Tongue (tissue), 2 donors: ENCODE data around the gene HSPA12A. TPM values are rescaled to one million over a fixed set of nuclear protein-coding genes. Genes with fewer than 3 reads are reported as not detected.

ENCODE experiments used
- DNase-seq: peaks from one replicate; pipeline ENCODE4 v3.0.0-alpha.2; 2015
- total RNA-seq: library from RNA; depleted of rRNA; stranded (reverse); fragments of >200 nt; gene quantifications from one replicate; pipeline ENCODE4 v1.2.3, GENCODE V29; 2014

The HSPA12A gene, protein sequence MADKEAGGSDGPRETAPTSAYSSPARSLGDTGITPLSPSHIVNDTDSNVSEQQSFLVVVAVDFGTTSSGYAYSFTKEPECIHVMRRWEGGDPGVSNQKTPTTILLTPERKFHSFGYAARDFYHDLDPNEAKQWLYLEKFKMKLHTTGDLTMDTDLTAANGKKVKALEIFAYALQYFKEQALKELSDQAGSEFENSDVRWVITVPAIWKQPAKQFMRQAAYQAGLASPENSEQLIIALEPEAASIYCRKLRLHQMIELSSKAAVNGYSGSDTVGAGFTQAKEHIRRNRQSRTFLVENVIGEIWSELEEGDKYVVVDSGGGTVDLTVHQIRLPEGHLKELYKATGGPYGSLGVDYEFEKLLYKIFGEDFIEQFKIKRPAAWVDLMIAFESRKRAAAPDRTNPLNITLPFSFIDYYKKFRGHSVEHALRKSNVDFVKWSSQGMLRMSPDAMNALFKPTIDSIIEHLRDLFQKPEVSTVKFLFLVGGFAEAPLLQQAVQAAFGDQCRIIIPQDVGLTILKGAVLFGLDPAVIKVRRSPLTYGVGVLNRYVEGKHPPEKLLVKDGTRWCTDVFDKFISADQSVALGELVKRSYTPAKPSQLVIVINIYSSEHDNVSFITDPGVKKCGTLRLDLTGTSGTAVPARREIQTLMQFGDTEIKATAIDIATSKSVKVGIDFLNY
- 9.3 TPM for total RNA-seq

DNA sequence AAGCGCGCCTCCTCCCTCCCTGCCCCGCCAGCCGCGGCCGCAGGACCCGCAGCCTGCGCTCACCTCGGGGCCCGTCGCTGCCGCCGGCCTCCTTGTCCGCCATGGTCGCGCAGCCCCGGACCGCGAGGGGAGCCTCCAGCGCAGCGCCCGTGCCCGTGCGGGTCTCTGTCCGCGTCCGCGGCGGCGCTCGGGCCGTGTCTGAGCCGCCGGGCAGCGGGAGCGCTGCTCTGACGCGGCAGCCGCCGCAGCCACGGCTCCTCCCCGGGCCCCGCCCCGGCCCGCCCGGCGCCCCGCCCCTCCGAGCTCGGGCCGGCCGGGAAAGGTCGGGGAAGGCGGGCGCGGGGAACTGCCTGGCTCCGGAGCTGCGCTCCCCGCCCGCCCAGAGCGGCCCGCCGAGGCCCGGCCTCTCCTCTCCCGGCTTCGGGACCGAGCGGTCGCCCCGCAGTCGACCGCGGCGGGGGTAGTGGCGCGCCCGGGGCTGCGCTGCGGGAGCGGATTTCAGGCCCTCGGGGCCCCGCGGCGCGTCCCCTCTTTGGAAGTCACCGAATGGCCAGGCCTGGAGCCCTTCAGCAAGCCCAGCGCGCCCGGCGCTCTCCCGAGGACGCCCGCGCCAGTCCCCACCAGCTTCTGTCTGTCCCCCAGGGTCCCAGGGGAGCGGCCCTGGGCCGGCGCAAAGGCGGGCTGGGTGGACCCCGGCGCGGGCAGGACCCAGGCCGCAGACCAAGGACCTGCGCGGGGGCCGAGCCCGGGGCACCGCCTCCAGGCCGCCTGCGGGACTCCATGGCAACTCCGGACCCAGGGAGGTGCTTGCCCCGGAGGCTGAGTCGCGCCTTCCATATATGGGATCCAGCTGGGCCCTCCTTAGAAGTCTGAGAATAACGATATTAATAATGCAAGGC is at the start of gene HSPA12A:
Gene HSPA12A (minus strand): TSS at position 200 of the 899 bp plus-strand sequence. CDS start 97 bp downstream, at position 103.
- DNase-seq, result peak; percentile 85

DNA sequence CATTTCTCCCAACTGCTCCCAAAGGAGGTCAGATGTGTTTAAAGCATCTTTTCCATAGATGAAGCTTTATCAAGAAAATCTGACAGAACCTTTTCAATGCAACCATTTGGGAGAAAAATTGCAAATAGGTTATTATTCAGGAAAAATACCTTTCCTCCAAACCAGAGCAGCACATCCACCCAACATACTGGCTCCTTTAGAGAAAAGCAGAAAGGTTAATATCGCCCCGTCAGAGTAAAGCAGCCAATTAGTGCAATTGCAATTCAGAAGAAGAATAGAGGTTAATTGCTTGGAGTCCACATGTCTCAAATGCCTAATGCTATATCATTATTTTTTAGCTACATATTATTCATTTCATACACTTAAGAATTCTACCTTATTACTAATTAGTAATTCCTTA is 48.9 kb upstream of the HSPA12A start:
- DNase-seq, result no peak

DNA sequence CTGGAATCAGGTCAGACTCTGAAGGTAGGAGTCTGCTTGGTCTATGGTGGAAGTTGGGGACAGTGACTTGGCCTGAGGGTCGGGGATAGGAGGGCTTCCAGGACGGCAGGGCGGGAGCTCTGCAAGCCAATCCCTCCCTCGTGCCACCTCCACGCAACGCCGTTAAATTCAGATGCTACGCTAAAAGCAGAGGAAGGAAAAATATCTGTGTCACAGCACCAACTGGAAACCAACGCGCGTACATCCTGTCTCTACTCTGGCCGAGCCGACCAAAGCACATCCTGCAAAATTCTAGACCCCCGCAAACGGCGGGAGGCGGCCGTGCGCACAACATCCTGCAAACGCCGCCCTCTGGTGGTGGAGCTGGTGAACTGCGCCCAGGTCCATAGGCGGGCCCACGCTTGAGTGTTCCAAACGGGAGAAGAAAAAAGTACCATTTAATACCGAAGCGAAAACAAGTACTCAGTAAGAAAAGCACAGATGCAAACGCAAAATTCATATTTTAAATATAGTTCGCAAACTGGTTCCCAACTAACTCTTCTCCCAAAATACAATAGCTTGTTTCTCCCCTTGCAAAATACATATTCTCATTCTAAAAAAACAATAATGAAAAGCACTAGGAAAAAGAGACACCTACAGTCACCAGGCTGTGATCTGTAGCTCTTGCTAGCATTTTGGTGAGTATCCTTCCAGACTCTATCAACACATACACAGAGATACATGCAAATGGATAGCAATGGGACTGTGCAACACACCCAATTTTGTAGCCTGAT is 45.7 kb upstream of the HSPA12A start:
- peak; percentile 88 for DNase-seq

DNA sequence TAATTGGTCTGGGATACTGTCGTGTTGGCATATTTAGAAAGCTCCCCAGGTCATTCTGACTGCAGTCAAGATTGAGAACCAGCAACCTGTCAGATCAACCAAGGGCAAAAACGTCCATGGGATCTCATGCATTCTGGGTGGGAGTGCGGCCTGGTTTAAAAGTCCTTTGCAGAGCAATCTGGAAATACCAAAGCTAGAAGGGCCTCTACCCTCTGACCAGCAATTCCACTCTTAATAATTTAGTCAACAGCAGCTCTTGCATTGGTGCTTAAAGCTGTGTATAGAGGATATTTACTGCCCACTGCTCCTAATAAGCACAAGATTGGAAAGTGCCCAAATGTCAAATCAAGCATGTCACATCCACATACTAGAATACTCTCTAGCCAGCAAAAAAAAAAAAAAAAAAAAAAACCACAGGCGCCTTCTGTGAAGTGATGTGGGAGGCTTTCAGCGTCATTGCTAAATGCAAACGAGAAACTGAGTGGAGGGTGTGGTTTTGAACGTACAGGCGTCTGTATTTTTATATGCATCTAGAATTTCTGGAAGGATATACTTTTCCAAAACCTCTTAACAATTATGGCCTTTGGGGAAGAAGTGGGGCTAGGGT is 44.8 kb upstream of the HSPA12A start:
- DNase-seq, result no peak

DNA sequence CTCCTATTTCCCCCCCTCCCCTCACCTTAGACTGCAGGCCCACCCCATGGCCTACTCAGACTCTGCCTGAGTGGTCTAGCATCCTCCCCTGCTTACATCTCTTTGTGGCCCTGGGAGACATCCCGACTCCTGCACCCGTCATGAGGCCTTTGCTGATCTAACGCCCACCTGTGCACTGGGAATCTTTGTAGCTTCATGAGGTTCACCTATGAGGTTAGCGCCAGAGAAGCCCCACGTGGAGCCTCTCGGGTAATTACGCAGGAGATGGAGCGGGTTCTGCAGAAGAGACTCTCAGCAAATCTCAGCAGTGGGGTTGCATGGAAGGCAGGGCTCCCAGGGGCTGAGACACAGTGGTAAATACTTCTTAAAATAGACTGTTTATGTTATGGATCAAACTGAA is 43.5 kb upstream of the HSPA12A start:
- DNase-seq, result no peak

DNA sequence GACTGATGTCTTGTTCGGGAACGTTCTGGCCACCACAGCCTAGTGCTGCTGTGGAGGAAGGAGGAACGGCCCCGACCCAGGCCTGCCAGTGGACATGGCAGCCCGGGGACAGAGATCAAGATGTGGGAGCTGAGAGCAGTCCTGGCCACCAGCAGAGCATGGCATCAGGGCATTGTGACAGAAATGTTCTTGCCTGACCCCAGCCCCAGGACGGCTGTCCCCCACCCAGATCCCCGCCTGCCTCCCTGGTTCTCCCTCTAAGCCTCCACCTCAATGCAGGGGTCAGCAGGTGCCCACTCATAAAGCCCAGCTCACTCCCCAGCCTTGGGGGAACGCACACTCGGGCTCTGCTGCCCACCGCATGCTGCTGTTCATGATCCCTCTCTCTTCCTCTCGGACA is 42.9 kb upstream of the HSPA12A start:
- DNase-seq, result no peak

DNA sequence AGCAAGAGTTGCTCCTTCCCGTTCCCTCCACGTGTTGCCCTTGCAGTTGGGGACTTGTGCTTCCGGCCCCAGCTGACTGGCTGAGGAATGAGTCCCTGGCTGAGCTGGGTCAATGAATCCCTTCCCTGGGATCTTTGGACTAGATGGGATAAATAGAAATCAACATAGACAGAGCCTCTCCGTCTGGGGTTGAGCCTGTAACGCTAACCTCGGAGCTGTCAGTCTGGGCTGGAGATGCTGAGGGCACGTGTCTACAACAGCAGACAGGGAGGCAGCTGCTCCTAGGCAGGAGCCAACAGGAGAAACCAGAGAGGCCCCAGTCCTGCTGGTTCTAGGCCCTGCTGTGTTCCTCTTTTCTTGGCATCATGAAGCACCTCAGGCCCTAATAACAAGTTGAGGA is 42.3 kb upstream of the HSPA12A start:
- no peak for DNase-seq

DNA sequence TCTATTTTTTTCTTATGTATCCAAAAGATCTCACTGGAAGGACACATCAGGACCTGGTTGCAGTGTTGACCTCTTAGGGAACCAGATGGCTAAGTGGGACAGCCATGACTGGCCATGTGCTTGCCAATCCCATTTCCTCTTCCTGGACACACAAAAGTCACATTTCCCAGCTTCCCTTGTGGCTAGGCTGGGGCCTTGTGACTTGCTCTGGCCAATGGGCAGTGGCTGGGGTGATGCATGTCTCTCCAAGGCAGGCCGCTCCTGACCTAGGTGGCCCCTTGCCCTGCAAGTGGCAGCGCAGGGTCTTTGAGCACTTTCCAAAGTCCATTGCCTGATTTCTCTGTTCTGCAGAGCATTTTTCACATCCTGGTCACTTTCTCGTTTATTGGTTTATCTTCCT is 41.7 kb upstream of the HSPA12A start:
- no peak for DNase-seq

DNA sequence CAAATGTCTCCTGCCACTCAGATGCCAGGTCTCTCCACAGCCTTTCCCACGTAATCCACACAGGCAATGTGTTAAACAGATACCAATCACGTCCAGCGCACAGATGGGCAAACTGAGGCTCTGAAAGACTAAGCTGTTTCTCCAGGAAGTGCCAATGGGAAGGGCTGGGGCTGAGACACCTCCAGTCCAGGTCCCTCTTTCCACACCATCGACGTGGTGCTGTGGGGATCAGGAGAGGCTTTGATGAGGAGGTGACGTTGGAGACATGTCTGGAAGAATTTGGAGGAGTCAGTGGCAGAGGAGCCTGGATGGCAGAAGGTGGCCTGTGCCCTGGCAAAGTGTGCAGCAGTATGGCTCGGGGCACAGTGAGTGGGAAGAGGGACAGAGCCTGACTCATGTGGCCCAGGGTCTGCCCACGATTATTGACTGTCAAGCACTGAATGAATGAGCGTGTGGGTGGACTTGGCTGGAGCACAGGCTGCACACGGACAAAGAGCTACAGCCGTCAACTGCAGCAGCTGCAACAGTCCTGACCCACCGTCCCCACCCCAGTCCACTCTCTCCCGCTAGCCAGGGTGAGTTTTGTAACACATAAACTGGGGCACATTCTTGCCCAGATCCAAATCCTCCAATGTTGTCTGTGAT is 40.8 kb upstream of the HSPA12A start:
- DNase-seq, result no peak

DNA sequence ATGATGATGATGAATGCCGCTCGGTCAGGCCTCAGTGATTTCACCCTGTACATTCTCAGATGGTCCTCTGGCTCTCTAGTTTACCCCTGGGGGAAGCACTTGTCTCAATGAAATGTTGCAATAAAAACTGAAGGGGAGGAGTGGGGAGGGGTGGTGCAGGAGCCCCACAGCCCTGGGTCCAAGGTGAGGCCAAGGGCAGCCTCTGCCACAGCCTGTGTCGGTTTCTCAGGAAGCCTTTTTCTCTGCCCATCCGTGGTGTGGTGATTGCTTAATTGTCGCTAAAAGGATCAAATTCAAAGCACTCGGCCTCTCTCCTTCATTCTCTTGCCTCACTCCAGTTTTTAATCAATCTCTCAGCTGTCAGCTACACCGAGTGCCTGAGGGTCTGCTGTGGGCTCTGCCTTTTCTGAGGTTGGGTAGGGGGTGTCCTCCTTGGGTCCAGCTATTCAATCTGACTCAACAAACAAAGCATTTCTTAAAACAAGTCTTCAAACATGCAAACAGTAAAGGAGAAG is 39.1 kb upstream of the HSPA12A start:
- no peak for DNase-seq

DNA sequence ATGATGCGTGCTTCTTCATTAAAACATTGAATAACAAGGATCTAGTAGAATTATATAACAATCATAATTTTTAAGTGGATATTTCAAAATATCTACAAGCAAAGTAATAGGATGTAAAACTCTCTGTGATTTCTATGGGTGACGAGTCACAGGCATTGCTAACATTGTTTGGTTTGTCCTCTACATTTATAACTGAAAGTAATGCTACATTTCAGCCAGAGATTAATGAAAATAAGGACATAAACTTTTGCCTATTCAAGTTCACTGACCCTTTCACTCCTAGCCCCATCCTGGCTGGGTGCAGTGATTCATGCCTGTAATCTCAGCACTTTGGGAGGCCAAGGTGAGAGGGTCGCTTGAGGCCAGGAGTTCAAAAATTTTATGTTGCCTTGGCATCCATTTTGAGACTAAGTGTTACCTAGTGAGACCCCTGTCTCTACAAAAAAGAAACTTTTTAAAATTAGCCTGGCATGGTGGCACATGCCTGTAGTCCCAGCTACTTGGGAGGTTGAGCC is 38.4 kb upstream of the HSPA12A start:
- no peak for DNase-seq

DNA sequence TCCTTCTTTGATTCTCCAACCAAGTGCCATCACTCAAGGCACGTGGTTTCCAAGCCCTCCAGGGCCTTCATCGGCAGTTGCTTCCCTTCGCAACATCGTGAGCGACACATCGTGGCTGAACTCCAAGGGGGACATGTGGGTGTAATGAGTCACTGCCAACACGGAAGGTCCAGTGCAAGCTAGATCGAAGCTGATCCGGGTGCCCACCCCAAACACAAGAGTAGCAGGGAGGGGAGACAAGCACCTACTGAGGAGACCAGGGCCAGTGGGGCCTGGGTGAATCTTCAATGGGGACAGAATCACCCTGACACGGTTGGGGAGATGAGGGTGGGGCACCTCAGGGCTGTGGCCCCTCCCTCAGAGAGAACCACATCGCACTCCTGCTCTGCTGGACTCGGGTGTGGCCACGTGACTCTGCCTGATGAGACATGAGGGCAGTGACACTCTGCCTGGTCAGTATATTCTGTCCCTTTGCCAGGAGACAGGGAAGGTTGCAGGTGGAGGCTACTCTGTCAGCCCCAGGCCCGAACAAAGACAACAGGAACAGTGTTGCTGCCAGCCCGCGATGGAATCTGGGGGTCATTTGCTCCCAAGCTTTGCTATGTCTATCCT is 36.8 kb upstream of the HSPA12A start:
- DNase-seq, result no peak

DNA sequence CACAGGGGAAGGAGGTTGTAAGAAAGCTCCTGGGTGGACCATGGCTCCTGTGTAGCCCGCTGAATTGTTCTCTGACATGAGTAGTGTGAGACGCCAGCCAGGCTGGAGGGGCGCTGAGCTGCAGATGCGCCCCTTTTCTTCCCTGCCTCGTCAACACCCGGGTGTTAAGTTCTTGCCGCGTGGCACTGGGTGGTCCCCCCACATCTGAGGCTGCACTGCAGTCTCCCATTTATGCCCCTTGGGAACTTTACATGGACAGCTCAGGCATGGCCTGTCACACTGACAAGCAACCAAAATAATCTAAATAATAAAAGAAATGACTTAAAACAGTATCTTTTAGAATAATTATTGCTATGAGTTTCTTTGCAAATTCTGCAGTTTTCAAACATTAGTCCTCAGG is 34.6 kb upstream of the HSPA12A start:
- no peak for DNase-seq

DNA sequence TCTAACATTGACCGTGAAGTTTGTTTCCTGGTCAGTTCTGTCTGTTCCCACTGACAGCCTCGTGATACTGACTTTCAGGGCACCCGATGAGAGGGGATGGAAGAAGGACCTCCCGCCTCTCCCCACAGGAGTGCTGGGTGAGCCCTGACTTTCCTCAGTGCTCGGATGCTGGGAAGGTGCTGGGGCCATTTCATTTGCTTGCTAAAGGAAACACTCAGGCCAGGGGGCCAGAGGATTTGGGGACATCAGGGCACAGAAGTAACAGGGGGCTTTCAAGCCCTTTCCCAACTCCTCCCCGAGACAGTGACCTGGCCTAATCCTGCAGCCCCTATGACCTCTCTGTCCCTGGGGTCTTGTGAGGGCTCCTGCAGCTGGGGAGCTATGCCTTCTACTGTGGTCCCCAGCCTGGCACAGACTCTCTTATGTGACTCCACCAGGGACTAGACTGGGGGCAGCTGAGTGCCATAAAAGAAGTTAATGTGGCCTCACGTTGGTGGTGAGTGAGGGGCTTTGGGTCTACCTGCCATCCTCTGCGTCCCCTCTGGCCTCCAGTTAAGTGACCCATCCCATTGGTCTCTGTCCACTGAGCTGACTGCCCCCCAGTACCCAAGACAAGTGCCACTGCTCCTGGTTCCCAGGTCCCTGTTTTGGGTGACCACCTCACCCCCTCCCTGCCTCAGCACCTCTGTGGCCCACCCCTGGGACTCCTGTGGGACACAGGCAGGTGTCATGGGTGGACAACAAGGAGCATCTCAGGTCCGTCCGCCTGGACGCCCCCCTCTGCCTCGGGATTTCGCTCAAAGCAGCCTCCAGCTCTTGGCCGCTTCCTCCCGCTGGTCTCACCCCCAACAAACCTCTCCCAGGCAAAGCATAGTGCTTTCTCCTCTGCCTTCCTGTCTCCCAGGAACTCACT is 33.4 kb upstream of the HSPA12A start:
- no peak for DNase-seq

DNA sequence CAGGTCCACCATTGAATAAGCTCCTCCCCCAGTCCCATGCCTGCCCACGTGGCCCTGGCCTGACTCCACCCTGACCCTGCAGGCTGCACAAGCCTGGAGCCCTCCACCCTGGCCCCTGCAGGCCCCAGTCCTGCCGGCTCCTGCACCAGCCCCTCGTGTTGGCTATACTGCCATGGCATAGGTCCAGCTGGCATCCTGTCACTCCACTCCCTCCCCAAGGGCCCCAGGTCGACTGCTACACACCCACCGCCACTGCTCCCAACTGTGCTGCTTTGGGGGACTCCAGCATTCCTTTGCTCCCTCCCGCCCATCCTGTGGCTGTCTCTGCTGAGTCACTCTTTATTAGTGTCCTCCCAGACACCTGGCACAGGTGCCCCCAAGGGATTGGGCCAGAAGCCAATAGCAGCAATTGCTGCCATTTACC is 32.4 kb upstream of the HSPA12A start:
- no peak for DNase-seq

DNA sequence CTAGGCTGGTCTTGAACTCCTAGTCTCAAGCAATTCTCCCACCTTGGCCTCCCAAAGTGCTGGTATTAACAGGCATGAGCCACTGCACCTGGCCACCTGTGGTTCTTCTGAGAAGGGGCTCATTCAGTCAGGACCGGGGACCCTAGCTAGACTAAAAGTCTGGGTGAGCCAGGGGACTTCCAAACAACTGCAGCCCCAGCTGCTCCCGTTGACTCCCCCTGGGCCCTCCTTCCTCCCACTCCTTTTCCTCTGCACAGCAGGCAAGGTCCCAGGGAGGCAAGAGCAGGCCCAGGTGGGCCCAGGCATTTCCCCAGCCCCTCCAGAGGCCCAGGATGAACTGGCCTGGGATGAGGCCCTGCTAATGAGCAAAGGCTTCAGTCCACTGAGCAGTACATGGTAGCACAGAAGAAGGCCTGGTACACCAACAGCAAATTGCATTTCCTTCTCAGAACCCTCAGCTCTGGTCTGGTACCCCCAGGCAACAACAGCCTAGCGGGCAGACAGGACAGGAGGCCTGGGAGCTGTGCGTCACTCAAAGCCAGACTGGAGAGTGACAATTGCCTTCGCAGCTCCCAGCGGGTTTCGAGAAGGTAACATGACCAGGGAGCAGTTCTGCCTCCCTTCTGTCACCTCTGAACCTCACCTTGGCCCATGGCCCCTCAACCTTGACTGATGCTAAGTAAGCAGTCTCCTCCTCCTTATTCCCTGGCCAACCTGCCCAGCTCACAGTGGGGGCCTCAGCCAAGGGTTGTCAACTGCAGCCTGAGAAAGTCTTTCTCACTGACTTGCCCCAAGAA is 30.7 kb upstream of the HSPA12A start:
- no peak for DNase-seq

DNA sequence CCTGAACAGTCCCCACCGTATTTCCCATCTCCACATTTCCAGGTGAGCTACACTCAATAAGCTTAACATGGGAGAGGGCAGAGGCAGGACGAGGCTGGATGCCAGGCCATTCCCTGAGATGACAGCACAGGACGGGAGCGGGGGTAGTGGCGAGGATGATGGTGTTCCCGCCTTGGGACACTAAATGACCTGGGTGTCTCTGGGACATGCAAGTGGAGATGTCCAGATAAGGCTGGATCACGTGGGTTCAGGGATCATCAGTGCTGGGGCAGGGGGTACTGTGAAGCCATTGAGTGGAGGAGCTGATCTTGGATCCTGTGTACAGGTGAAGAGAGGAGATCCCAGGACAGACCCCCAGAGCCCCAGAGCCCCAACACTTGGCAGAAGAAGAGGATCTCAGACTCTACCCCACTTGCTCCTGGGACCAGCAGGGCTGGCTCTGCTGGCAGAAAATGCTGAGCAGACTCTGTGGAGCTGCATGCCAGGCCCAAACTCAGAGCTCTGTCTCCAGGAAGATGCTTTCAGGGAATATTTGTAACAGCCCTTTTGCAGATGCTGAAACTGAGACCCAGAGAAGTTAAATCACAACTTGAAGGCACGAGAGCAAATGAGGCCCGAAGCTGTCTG is 29.7 kb upstream of the HSPA12A start:
- DNase-seq, result no peak
